Measurements from ENCODE around the gene FPR2.

DNA sequence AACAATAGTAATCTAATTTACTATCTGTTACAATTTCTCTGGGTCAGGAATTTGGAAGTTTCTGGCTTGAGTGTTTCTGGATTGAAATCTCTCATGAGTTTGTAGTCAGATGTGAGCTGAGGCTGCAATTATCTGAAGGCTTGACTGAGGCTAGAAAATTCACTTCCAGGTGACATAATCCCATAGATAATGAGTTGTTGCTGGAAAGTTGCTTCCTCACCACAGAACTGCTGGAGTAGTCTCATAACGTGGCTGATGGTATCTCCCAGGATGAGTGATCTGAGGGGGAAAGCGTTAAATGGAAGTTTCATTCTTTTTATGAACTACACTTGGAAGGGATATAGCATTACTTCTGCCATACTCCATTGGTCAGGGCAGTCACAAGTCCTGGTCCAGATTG, 18.7 kb downstream of the FPR2 start:
- no peak for TF ChIP-seq EZH2 (optimal IDR thresholded peaks at IDR 0.05; ENCODE audit: low read depth, low read length)
- TF ChIP-seq, protein P1, sequence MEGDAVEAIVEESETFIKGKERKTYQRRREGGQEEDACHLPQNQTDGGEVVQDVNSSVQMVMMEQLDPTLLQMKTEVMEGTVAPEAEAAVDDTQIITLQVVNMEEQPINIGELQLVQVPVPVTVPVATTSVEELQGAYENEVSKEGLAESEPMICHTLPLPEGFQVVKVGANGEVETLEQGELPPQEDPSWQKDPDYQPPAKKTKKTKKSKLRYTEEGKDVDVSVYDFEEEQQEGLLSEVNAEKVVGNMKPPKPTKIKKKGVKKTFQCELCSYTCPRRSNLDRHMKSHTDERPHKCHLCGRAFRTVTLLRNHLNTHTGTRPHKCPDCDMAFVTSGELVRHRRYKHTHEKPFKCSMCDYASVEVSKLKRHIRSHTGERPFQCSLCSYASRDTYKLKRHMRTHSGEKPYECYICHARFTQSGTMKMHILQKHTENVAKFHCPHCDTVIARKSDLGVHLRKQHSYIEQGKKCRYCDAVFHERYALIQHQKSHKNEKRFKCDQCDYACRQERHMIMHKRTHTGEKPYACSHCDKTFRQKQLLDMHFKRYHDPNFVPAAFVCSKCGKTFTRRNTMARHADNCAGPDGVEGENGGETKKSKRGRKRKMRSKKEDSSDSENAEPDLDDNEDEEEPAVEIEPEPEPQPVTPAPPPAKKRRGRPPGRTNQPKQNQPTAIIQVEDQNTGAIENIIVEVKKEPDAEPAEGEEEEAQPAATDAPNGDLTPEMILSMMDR (IDR thresholded peaks at IDR 0.05; ENCODE audit: low read length), result no peak
